ENCODE data around the gene BICD1. TPM values are rescaled to one million over a fixed set of nuclear protein-coding genes. Genes with fewer than 3 reads are reported as not detected.

The BICD1 gene
- total and polyA plus RNA-seq, 2 donors (not counting 3 experiments of a cell fraction or from before 2014, with no cell fraction given) = 12.2 to 51.0 TPM

DNA sequence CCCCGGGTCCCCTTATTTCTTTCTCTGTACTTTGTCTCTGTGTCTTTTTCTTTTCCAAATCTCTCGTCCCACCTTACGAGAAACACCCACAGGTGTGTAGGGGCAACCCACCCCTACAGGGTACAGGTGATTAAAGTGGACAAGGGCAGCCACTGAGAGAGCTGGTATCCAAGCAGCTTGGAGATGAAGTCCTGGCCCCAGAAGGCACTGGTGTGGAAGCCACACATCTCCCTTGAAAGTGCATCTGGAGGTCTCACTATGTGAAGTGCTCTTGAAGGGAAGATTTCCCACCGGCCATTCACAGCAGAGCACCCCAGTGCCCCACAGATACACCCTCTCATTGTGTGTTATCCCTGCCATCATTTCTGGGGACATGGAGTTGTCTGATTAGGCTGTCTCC lies 6.3 kb upstream of the BICD1 start:
- Histone ChIP-seq H4K20me1 (replicated peaks; ENCODE audit: control insufficient read depth, extremely low read depth, insufficient read depth, low read length) (no peaks in the 10 kb centered on the region), H3K9me1 (replicated peaks; ENCODE audit: control insufficient read depth, extremely low read depth, insufficient read depth, low read length) (no peaks in the 10 kb centered on the region), H2AFZ (ENCODE audit: low read depth, low read length) (no peak overlapping the region), H3K36me3 (ENCODE audit: control insufficient read depth in 2 of 2, extremely low read depth in 1 of 2, insufficient read depth in 2 of 2, low read length in 2 of 2) (no peaks in the 10 kb centered on the region), H3K4me1 (ENCODE audit: control insufficient read depth, extremely low read depth, insufficient read depth, low read length) (peaks cover 2% of the 10 kb centered on the region), H3K27me3 (ENCODE audit: control insufficient read depth in 2 of 2, insufficient read depth in 2 of 2, low read length in 2 of 2) (no peaks in the 10 kb centered on the region), H3K27ac (ENCODE audit: insufficient read depth, low read depth, low read length) (no peak overlapping the region), H3K79me2 (ENCODE audit: control insufficient read depth, insufficient read depth, low read length) (no peaks in the 10 kb centered on the region), H3K4me2 (ENCODE audit: insufficient read depth, low read length) (no peak overlapping the region), H3K9ac (replicated peaks; ENCODE audit: extremely low read depth, insufficient read depth, low read length) (no peak overlapping the region), H3K9me3 (replicated peaks; ENCODE audit: control insufficient read depth, insufficient read depth, low read length) (no peaks in the 10 kb centered on the region), H3K4me3 (replicated peaks in 1 of 3; ENCODE audit: insufficient read depth in 1 of 3, low read depth in 1 of 3, low read length in 3 of 3) (no peak overlapping the region)
- DNase-seq (ENCODE audit: low read depth, low spot score) (no peak), FAIRE-seq (no peak)
- dilution Hi-C loops (cut with MboI; ENCODE audit: extremely low pct_ligation_motif_present, low sequenced_read_pairs) = no loop called here
- intact Hi-C loops (cut with micrococcal nuclease) = loop anchor here (10.0 kb wide), 2 partner anchors 64 to 776 kb away; partner anchors contain the start of gene SINHCAF
- CTCF ChIA-PET = no interaction called here
- BruUV-seq (replicated peaks) = no TSS peak
- POLR2A ChIA-PET = no interaction called here
- TF ChIP-seq FOS (IDR thresholded peaks at IDR 0.05; ENCODE audit: borderline replicate concordance, insufficient read depth, low read length) = no peak
- TF ChIP-seq, protein P1, sequence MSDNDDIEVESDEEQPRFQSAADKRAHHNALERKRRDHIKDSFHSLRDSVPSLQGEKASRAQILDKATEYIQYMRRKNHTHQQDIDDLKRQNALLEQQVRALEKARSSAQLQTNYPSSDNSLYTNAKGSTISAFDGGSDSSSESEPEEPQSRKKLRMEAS (IDR thresholded peaks at IDR 0.05; ENCODE audit: insufficient read depth, insufficient read length) = no peak
- TF ChIP-seq JUN (IDR thresholded peaks at IDR 0.05; ENCODE audit: borderline replicate concordance, insufficient read depth, insufficient read length, low read depth) = no peak
- TF ChIP-seq, protein P2, sequence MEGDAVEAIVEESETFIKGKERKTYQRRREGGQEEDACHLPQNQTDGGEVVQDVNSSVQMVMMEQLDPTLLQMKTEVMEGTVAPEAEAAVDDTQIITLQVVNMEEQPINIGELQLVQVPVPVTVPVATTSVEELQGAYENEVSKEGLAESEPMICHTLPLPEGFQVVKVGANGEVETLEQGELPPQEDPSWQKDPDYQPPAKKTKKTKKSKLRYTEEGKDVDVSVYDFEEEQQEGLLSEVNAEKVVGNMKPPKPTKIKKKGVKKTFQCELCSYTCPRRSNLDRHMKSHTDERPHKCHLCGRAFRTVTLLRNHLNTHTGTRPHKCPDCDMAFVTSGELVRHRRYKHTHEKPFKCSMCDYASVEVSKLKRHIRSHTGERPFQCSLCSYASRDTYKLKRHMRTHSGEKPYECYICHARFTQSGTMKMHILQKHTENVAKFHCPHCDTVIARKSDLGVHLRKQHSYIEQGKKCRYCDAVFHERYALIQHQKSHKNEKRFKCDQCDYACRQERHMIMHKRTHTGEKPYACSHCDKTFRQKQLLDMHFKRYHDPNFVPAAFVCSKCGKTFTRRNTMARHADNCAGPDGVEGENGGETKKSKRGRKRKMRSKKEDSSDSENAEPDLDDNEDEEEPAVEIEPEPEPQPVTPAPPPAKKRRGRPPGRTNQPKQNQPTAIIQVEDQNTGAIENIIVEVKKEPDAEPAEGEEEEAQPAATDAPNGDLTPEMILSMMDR (IDR thresholded peaks at IDR 0.05; ENCODE audit: extremely low read depth in 1 of 2, insufficient read depth in 1 of 2, low read depth in 1 of 2, low read length in 2 of 2) = no peak
- no peak for TF ChIP-seq MYC (IDR thresholded peaks at IDR 0.05; ENCODE audit: low read depth, low read length)
- no peak for TF ChIP-seq POLR2A (IDR thresholded peaks at IDR 0.05; ENCODE audit: low read depth, low read length)
- TF ChIP-seq POLR2AphosphoS5 (IDR thresholded peaks at IDR 0.05; ENCODE audit: insufficient read depth, low read depth, low read length) = no peak
- no peak for TF ChIP-seq GATA2 (IDR thresholded peaks at IDR 0.05; ENCODE audit: insufficient read depth, insufficient read length, low read depth, low read length)
- no peak for TF ChIP-seq EZH2 (IDR thresholded peaks at IDR 0.05; ENCODE audit: borderline replicate concordance, low read depth, low read length, severe bottlenecking)
